PC-9 (cell line): ENCODE results near the gene DNM3. TPM values are rescaled to one million over a fixed set of nuclear protein-coding genes. Genes with fewer than 3 reads are reported as not detected.

Source experiments
- BruUV-seq: library from RNA; stranded (reverse); fragments of 400-500 nt; replicated peaks from 2 replicates; lab custom pipeline; 2021; lab: Mats Ljungman, UMichigan
- CTCF ChIA-PET: fragments of 300-600 bp; sonication (Branson Sonifier 250); formaldehyde crosslinking; loops from one replicate; lab custom pipeline; 2022; ENCODE audit warnings: antibody characterized with exemption; lab: Charles Lee
- POLR2A ChIA-PET: fragments of 300-600 bp; sonication (Branson Sonifier 250); formaldehyde crosslinking; loops from one replicate; lab custom pipeline; 2022; ENCODE audit warnings: antibody characterized with exemption; ENCODE audit not compliant: unreplicated experiment; lab: Charles Lee
- DNase-seq, 2 experiments: peaks; one replicate each; pipeline versions ENCODE4 v3.0.0 to v3.0.0-alpha.2; 2015 to 2022; ENCODE audit warnings: mixed read lengths in 1 of 2
- H2AFZ ChIP-seq: fragments of 200-600 bp; sonication (generic); 2 replicates; pipeline ENCODE4 v1.8.1; 2017; ENCODE audit warnings: antibody characterized with exemption
- H3F3A ChIP-seq: fragments of 200-600 bp; sonication (generic); 2 replicates; pipeline ENCODE4 v1.8.1; 2017; ENCODE audit warnings: antibody characterized with exemption, mild to moderate bottlenecking, low read depth; ENCODE audit not compliant: insufficient read depth
- H3K27ac ChIP-seq: fragments of 200-600 bp; sonication (generic); 2 replicates; pipeline ENCODE4 v1.6.1; 2016; ENCODE audit warnings: mixed run types
- H3K27me3 ChIP-seq: fragments of 200-600 bp; sonication (generic); 2 replicates; pipeline ENCODE4 v1.6.1; 2016; ENCODE audit warnings: low read depth, mixed run types; ENCODE audit not compliant: insufficient read depth
- H3K36me3 ChIP-seq: fragments of 200-600 bp; sonication (generic); 2 replicates; pipeline ENCODE4 v1.6.1; 2016; ENCODE audit warnings: low read depth, mixed run types
- H3K4me1 ChIP-seq: fragments of 200-600 bp; sonication (generic); replicated peaks from 2 replicates; pipeline ENCODE4 v1.6.1; 2016; ENCODE audit warnings: mixed run types; ENCODE audit not compliant: insufficient read depth
- H3K4me2 ChIP-seq: fragments of 200-600 bp; sonication (generic); 2 replicates; pipeline ENCODE4 v1.6.1; 2017; ENCODE audit warnings: mixed run types
- H3K4me3 ChIP-seq: fragments of 200-600 bp; sonication (generic); 2 replicates; pipeline ENCODE4 v1.6.1; 2016; ENCODE audit warnings: mixed run types
- H3K79me2 ChIP-seq: fragments of 200-600 bp; sonication (generic); 2 replicates; pipeline ENCODE4 v1.6.1; 2017; ENCODE audit warnings: low read depth, mixed run types
- H3K9me2 ChIP-seq: fragments of 200-600 bp; sonication (generic); 2 replicates; pipeline ENCODE4 v1.8.1; 2017; ENCODE audit warnings: mild to moderate bottlenecking; ENCODE audit not compliant: insufficient read depth
- H3K9me3 ChIP-seq: fragments of 200-600 bp; sonication (generic); 2 replicates; pipeline ENCODE4 v1.8.1; 2016; ENCODE audit warnings: low read depth; ENCODE audit not compliant: insufficient read depth
- H4K20me1 ChIP-seq: fragments of 200-600 bp; sonication (generic); 2 replicates; pipeline ENCODE4 v1.8.1; 2017; ENCODE audit not compliant: insufficient read depth
- EZH2 ChIP-seq: fragments of 200-600 bp; sonication (generic); IDR thresholded peaks from 2 replicates; pipeline ENCODE4 v1.8.0; 2017; ENCODE audit warnings: antibody characterized with exemption, low read depth
- intact Hi-C: fragments of 100-400 bp; cut with micrococcal nuclease; formaldehyde crosslinking; loops from one replicate; pipeline ENCODE4 v1.10.0; 2022; ENCODE audit not compliant: unreplicated experiment
- total RNA-seq: library from RNA; stranded (reverse); gene quantifications from 2 replicates; pipeline ENCODE4 v1.2.3, GENCODE V29; 2021
- TF ChIP-seq, protein P1 (sequence below): fragments of 200-600 bp; sonication (generic); conservative IDR thresholded peaks from 2 replicates; pipeline ENCODE4 v1.6.1; 2017; ENCODE audit warnings: mixed run types, antibody characterized with exemption, mild to moderate bottlenecking, moderate library complexity

The DNM3 gene
- total RNA-seq, 1 experiment from 2014 or later, result 1.7 TPM

DNA sequence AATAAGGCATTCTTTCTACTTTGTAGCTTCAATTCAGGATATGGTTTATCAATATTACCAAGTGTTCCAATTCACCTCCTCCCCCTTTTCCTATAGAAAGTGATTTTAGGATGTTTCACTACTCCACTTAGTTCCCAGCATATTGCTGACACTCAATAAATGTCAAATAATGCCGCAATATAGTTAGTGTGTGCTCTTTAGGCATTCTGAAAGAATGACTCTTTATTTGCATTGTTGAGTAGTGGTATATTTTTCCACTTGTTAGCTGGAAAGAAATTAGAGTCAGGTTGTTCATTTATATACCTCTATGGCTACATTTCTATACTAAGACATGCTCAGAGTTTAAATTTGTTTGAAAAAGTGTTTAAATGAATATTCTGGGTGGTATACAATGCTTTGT, 424.6 kb downstream of the DNM3 start:
- no peak overlapping the region for H2AFZ ChIP-seq
- 0 out of 2 replicates have a peak, but pooled peaks cover 8% of the 10 kb centered on the region for H3K4me1 ChIP-seq
- ChIA-PET POLR2A (no interaction called here), CTCF (no interaction called here)
- no peaks in the 10 kb centered on the region for H3K9me3 ChIP-seq
- intact Hi-C loops, result no loop called here
- DNase-seq, result no peak
- H3K27ac ChIP-seq, result no peak overlapping the region
- TF ChIP-seq, protein P1, sequence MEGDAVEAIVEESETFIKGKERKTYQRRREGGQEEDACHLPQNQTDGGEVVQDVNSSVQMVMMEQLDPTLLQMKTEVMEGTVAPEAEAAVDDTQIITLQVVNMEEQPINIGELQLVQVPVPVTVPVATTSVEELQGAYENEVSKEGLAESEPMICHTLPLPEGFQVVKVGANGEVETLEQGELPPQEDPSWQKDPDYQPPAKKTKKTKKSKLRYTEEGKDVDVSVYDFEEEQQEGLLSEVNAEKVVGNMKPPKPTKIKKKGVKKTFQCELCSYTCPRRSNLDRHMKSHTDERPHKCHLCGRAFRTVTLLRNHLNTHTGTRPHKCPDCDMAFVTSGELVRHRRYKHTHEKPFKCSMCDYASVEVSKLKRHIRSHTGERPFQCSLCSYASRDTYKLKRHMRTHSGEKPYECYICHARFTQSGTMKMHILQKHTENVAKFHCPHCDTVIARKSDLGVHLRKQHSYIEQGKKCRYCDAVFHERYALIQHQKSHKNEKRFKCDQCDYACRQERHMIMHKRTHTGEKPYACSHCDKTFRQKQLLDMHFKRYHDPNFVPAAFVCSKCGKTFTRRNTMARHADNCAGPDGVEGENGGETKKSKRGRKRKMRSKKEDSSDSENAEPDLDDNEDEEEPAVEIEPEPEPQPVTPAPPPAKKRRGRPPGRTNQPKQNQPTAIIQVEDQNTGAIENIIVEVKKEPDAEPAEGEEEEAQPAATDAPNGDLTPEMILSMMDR, result no peak
- no peak for TF ChIP-seq EZH2
- H3K9me2 ChIP-seq, result no peaks in the 10 kb centered on the region; the same call in none of the 2 replicates
- H4K20me1 ChIP-seq, result no peaks in the 10 kb centered on the region
- BruUV-seq, result no TSS peak
- no peaks in the 10 kb centered on the region for H3K36me3 ChIP-seq
- no peaks in the 10 kb centered on the region for H3F3A ChIP-seq
- H3K4me2 ChIP-seq, result no peak overlapping the region
- H3K4me3 ChIP-seq, result no peak overlapping the region
- H3K27me3 ChIP-seq, result no peaks in the 10 kb centered on the region
- no peaks in the 10 kb centered on the region for H3K79me2 ChIP-seq

DNA sequence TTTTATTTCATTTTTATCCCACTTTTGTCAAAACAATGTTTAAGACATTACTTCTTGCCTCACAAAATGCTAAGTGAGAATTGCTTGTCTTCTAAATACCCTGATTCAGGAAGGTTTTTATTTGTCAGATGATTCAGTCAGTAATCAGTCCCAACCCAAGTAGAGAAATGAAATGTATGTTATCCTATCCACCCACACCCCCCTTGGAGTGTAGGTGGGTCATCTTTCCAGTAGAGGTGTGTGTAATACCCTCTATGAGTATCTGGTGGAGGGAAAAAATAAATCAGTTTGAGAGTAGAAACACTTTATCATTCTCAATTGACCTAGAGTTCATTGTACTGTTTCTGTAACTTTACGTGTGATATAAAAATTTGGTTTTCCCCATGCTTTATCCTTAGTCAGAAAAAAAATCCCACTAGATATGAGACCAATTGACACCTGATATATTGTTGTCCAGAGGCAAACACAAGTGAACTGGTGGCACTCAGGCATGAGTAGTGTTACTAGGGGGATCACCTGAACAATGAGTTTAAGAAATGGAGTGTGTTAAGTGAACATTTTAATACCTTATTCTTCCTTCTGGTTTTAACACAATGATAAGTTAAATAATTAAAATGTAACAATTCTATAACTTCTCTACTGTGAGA, 425.4 kb downstream of the DNM3 start:
- H3K79me2 ChIP-seq, result no peaks in the 10 kb centered on the region
- TF ChIP-seq EZH2, result no peak
- TF ChIP-seq, protein P1, result no peak
- H3K36me3 ChIP-seq, result no peaks in the 10 kb centered on the region
- no peaks in the 10 kb centered on the region for H3K9me3 ChIP-seq
- H3F3A ChIP-seq, result no peaks in the 10 kb centered on the region
- H4K20me1 ChIP-seq, result no peaks in the 10 kb centered on the region
- H3K4me1 ChIP-seq, result 0 out of 2 replicates have a peak, but pooled peaks cover 8% of the 10 kb centered on the region
- DNase-seq, result no peak
- BruUV-seq, result no TSS peak
- no peak overlapping the region for H3K4me3 ChIP-seq
- H3K4me2 ChIP-seq, result no peak overlapping the region
- intact Hi-C loops, result no loop called here
- POLR2A ChIA-PET, result no interaction called here
- H2AFZ ChIP-seq, result no peak overlapping the region
- CTCF ChIA-PET, result no interaction called here
- no peak overlapping the region for H3K27ac ChIP-seq
- no peaks in the 10 kb centered on the region; the same call in none of the 2 replicates for H3K9me2 ChIP-seq
- no peaks in the 10 kb centered on the region for H3K27me3 ChIP-seq

DNA sequence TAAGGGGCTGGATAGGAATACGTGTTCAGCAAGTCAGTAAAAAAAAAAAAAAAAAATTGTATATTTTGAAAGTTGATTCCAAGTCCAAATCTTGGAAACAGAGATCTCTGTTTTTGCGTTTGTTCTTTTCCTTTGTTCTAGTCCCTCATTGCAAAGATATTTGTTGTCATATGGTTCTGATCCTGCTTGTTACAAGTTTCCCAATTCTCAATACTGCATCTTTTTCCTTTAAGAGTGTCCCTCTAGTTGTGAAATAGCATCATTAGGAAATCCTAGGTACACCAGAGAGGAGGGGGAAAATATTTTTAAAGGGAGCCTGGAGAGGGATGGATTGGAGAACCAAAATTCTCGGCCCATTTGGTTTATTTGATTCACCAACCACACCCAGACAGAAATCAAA, 426.9 kb downstream of the DNM3 start:
- Histone ChIP-seq H3K79me2 (no peaks in the 10 kb centered on the region), H2AFZ (no peak overlapping the region), H3K36me3 (no peaks in the 10 kb centered on the region), H3K27me3 (no peaks in the 10 kb centered on the region), H3K9me3 (no peaks in the 10 kb centered on the region), H3K4me3 (no peak overlapping the region), H3K4me2 (no peak overlapping the region), H3F3A (no peaks in the 10 kb centered on the region), H3K4me1 (0 out of 2 replicates have a peak, but pooled peaks cover 8% of the 10 kb centered on the region), H3K9me2 (no peaks in the 10 kb centered on the region; the same call in none of the 2 replicates), H4K20me1 (no peaks in the 10 kb centered on the region), H3K27ac (no peak overlapping the region)
- TF ChIP-seq, protein P1, result no peak
- no peak for TF ChIP-seq EZH2
- no TSS peak for BruUV-seq
- ChIA-PET POLR2A (no interaction called here), CTCF (no interaction called here)
- intact Hi-C loops, result no loop called here
- DNase-seq, result no peak
